Naive thymus-derived CD4-positive, alpha-beta T cell (primary cell): ENCODE measurements around the gene TIAM1. TPM values are rescaled to one million over a fixed set of nuclear protein-coding genes. Genes with fewer than 3 reads are reported as not detected.

Experiments
- ATAC-seq: fragments of 150-1000 bp; cut with Tn5 transposase; 2 replicates; pipeline ENCODE4 v1.10.0; 2021; ENCODE audit warnings: mild to moderate bottlenecking, moderate library complexity
- CTCF ChIA-PET: fragments of 350-600 bp; sonication (Branson Sonifier 250); formaldehyde crosslinking; loops from one replicate; lab custom pipeline; 2021; ENCODE audit warnings: antibody characterized with exemption; lab: Charles Lee
- POLR2A ChIA-PET: fragments of 350-600 bp; sonication (Branson Sonifier 250); formaldehyde crosslinking; loops from one replicate; lab custom pipeline; 2021; ENCODE audit warnings: antibody characterized with exemption, inconsistent platforms; lab: Charles Lee
- DNase-seq, 9 donors: peaks; one replicate each; pipeline versions ENCODE4 v3.0.0 to v3.0.0-alpha.2; 2020 to 2022; ENCODE audit warnings: mixed read lengths in 1 of 9
- H3K27ac ChIP-seq: one replicate; pipeline ENCODE4 v1.7.0; 2013; ENCODE audit warnings: mild to moderate bottlenecking, low read depth, low read length, moderate library complexity
- H3K27me3 ChIP-seq, 2 donors: one replicate each; pipeline ENCODE4 v1.7.0; 2013; ENCODE audit warnings: low read length in 2 of 2, mild to moderate bottlenecking in 2 of 2, moderate library complexity in 2 of 2; ENCODE audit not compliant: control insufficient read depth in 2 of 2, insufficient read depth in 2 of 2
- H3K36me3 ChIP-seq, 3 experiments: 1 replicate in 2 of 3; 2 replicates in 1 of 3; pipeline ENCODE4 v1.7.0; 2013; ENCODE audit warnings: low read length in 3 of 3, mild to moderate bottlenecking in 3 of 3, moderate library complexity in 1 of 3; ENCODE audit not compliant: insufficient read depth in 3 of 3, control insufficient read depth in 2 of 3
- H3K4me1 ChIP-seq, 2 donors: one replicate each; pipeline ENCODE4 v1.7.0; 2013; ENCODE audit warnings: low read length in 2 of 2, mild to moderate bottlenecking in 2 of 2, moderate library complexity in 1 of 2; ENCODE audit not compliant: control insufficient read depth in 2 of 2, insufficient read depth in 2 of 2
- H3K4me3 ChIP-seq: 2 replicates; pipeline ENCODE4 v1.7.0; 2013; ENCODE audit warnings: mild to moderate bottlenecking, low read length
- H3K9me3 ChIP-seq, 3 experiments: 1 replicate in 2 of 3; 2 replicates in 1 of 3; pipeline ENCODE4 v1.7.0; 2013; ENCODE audit warnings: low read length in 3 of 3; ENCODE audit not compliant: control insufficient read depth in 2 of 3
- H3K27ac Mint-ChIP-seq, 9 donors: one replicate each; pipeline ENCODE4 v1.8.0; 2020 to 2022; ENCODE audit warnings: mixed read lengths in 9 of 9, mild to moderate bottlenecking in 8 of 9, moderate library complexity in 5 of 9, inconsistent platforms in 2 of 9
- H3K27me3 Mint-ChIP-seq, 5 donors: one replicate each; pipeline ENCODE4 v1.8.0; 2021 to 2022; ENCODE audit warnings: mixed read lengths in 5 of 5, mild to moderate bottlenecking in 1 of 5
- H3K36me3 Mint-ChIP-seq, 5 donors: one replicate each; pipeline ENCODE4 v1.8.0; 2020 to 2022; ENCODE audit warnings: mixed read lengths in 5 of 5, mild to moderate bottlenecking in 3 of 5, inconsistent platforms in 1 of 5
- H3K4me1 Mint-ChIP-seq, 7 donors: one replicate each; pipeline ENCODE4 v1.8.0; 2020 to 2022; ENCODE audit warnings: mixed read lengths in 7 of 7, mild to moderate bottlenecking in 3 of 7, inconsistent platforms in 1 of 7
- H3K4me3 Mint-ChIP-seq, 10 donors: one replicate each; pipeline ENCODE4 v1.8.0; 2020 to 2022; ENCODE audit warnings: mild to moderate bottlenecking in 10 of 10, mixed read lengths in 10 of 10, moderate library complexity in 6 of 10, inconsistent platforms in 2 of 10
- H3K9me3 Mint-ChIP-seq, 11 donors: one replicate each; pipeline ENCODE4 v1.8.0; 2020 to 2022; ENCODE audit warnings: mixed read lengths in 11 of 11, mild to moderate bottlenecking in 4 of 11, inconsistent platforms in 1 of 11, moderate library complexity in 1 of 11
- intact Hi-C, 2 donors: fragments of 100-400 bp; cut with micrococcal nuclease; formaldehyde crosslinking; loops; one replicate each; pipeline ENCODE4 v1.15.1; 2023
- polyA plus RNA-seq, 2 donors: library from polyadenylated mRNA; unstranded; fragments of 300-500 nt; fragmentation: Illumina TruSeq; gene quantifications; one replicate each; pipeline ENCODE4 v1.2.3, GENCODE V29; 2021
- total RNA-seq, 6 experiments: library from RNA in 5 of 6; stranded (reverse) in 5 of 6; gene quantifications; 1 replicate in 5 of 6; 2 replicates in 1 of 6; pipeline ENCODE4 v1.2.3 and lab custom pipeline; 2021 to 2026

The TIAM1 gene
- total and polyA plus RNA-seq, 7 experiments from 2014 or later, result 24.8 to 103 (median 73.9) TPM

DNA sequence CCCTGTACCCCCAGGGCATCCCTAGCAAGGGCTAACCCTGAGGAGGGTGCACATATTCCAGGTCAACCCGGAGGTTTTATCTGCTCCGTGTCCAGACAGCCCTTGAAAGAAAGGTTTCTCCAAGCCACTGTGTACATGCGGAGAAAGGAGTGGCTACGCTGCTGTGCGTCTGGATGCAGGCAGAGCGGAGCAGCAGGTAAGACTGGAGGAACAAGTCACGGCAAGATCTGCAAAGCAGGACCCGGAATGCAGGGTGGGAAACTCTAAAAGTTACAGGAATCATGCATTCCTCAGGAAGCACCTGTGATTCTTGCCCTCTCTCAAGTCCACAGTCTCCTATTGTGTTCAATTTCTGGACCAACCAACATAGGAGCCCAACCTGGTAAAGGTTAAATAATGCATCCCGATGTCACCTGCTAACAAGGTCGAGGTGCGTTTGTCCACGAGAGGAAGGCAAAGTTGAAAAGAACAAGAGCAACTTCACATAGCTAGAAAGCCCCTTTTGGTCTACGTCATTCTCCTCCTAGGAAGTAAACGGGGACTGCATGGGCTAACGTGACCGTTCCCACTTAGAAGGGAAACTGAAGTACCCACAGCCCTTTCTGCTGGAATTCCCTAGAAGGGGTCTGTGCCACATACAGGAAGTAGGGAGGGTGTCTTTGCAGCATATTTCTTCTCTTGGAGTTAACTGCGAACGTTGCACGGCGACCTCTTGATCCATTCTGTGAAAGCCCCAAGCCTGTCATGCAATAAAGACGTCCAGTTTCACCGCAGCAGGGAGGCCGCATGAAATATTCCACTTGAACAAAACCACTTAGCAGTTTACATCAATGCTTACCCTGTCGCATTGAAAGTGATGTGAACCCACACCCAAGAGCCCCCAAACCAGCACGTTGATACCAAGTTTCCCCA lies 5.8 kb downstream of the TIAM1 start:
- Mint-ChIP-seq H3K27me3 (peaks cover 8 to 31% (median 26%) of the 10 kb centered on the region in 5 donors), H3K36me3 (peaks cover 0 to 60% (median 11%) of the 10 kb centered on the region in 5 donors), H3K4me3 (no peak overlapping the region), H3K27ac (no peak overlapping the region), H3K9me3 (peaks cover 0 to 3% (median 0%) of the 10 kb centered on the region in 11 donors), H3K4me1 (peaks cover 4 to 60% (median 16%) of the 10 kb centered on the region in 7 donors)
- DNase-seq, result no peak
- ChIA-PET POLR2A (no interaction called here), CTCF (no interaction called here)
- H3K9me3 ChIP-seq, result no peaks in the 10 kb centered on the region
- H3K27ac ChIP-seq, result no peak overlapping the region
- H3K36me3 ChIP-seq, result no peaks in the 10 kb centered on the region
- no peak overlapping the region for H3K4me3 ChIP-seq
- no peaks in the 10 kb centered on the region for H3K4me1 ChIP-seq
- no peak for ATAC-seq
- intact Hi-C loops, result no loop called here
- H3K27me3 ChIP-seq, result peaks cover 0 to 6% of the 10 kb centered on the region in 2 donors

DNA sequence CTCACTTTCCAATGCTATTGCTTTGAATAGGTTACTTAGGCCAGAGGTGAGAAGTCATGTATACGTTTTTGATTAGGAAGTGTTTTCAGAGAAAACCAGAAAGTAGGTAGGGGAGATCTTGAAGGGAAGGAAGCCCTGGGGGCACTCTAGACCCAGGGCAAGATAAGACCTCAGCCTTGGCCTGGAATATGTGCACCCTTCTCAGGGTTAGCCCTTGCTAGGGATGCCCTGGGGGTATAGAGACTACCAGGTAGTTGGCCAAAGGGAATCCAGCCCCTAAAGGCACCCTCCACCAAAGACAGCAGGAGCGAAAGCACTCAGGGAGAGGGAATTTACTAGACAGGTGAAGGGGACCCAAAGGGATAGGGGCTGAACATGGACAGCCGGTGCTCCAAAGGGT lies 7.0 kb downstream of the TIAM1 start:
- ChIA-PET CTCF (no interaction called here), POLR2A (no interaction called here)
- intact Hi-C loops, result no loop called here
- Histone ChIP-seq H3K4me1 (no peaks in the 10 kb centered on the region), H3K9me3 (no peaks in the 10 kb centered on the region), H3K27me3 (no peaks in the 10 kb centered on the region), H3K36me3 (no peaks in the 10 kb centered on the region), H3K27ac (no peak overlapping the region), H3K4me3 (no peak overlapping the region)
- no peak overlapping the region for H3K4me3 Mint-ChIP-seq
- DNase-seq (no peak), ATAC-seq (no peak)
- peaks cover 0 to 60% (median 11%) of the 10 kb centered on the region in 5 donors for H3K36me3 Mint-ChIP-seq
- peaks cover 2 to 19% (median 15%) of the 10 kb centered on the region in 5 donors for H3K27me3 Mint-ChIP-seq
- H3K4me1 Mint-ChIP-seq, result peaks cover 0 to 58% (median 11%) of the 10 kb centered on the region in 7 donors
- H3K9me3 Mint-ChIP-seq, result peaks cover 0 to 3% (median 0%) of the 10 kb centered on the region in 11 donors
- peak overlapping the region in 1 of 9 donors; percentile 16 for H3K27ac Mint-ChIP-seq

DNA sequence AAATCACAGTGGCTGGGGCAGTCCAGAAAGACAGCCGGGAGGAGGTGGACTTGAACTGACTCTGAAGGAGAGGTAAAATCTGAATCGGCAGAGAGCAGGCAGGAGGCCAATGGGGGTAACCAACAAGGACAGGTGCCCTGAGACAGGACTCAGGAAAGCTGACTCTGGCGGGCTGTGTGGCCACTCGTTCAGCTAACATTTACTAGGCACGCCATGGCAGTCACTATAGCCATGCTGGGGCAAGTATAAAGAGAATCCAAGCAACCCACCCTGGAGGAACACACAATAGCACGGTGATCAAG lies 7.4 kb downstream of the TIAM1 start:
- Mint-ChIP-seq H3K27ac (peak overlapping the region in 1 of 9 donors; percentile 16), H3K36me3 (peaks cover 0 to 64% (median 11%) of the 10 kb centered on the region in 5 donors), H3K4me1 (peaks cover 0 to 62% (median 11%) of the 10 kb centered on the region in 7 donors), H3K4me3 (no peak overlapping the region), H3K9me3 (peaks cover 0 to 3% (median 0%) of the 10 kb centered on the region in 11 donors), H3K27me3 (peaks cover 2 to 16% (median 11%) of the 10 kb centered on the region in 5 donors)
- H3K27me3 ChIP-seq, result no peaks in the 10 kb centered on the region
- H3K9me3 ChIP-seq, result no peaks in the 10 kb centered on the region
- CTCF ChIA-PET, result no interaction called here
- POLR2A ChIA-PET, result no interaction called here
- no peaks in the 10 kb centered on the region for H3K4me1 ChIP-seq
- DNase-seq, result no peak
- H3K4me3 ChIP-seq, result no peak overlapping the region
- H3K27ac ChIP-seq, result no peak overlapping the region
- intact Hi-C loops, result no loop called here
- ATAC-seq, result no peak
- H3K36me3 ChIP-seq, result no peaks in the 10 kb centered on the region

DNA sequence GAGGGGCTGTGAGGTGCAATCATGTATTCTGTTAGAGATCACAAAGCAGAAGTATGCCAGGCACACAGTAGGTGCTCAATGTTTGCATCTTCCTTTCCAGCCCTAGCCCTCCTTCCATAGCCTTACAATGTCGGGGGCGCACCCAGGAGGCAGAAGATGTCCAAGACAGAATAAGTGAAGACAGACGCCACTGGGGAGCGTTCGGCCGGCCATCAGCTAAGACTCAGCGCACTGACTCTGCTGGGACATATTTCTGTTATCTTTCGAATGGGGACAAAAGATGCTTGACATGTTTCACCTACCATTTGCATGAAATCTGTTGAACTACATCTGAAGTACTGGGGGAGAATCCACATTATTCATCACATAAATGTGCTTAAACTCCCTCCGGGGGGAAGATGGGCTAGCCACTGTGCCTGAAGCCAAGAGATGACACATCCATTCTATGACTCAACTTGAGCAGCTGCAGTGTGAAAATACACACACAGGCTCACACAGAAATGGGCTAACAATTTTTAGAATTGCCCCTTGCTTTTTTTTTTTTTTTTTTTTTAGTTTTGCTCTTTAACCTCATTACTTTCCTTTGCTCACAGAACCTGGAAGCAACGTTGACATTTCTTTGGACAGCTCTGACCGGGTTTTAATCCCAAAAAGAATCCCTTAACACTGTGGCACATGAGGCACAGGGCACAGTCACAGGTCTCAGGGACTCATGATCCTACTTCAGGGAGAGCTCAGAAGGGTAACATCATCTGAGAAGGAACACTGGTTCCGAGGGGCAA lies 7.9 kb downstream of the TIAM1 start:
- POLR2A ChIA-PET, result no interaction called here
- Mint-ChIP-seq H3K27me3 (peaks cover 2 to 12% (median 9%) of the 10 kb centered on the region in 5 donors), H3K27ac (peak overlapping the region in 1 of 9 donors; percentile 16), H3K36me3 (peaks cover 0 to 70% (median 11%) of the 10 kb centered on the region in 5 donors), H3K4me1 (peaks cover 0 to 60% (median 11%) of the 10 kb centered on the region in 7 donors), H3K4me3 (no peak overlapping the region), H3K9me3 (peaks cover 0 to 3% (median 0%) of the 10 kb centered on the region in 11 donors)
- Histone ChIP-seq H3K4me1 (no peaks in the 10 kb centered on the region), H3K4me3 (no peak overlapping the region), H3K9me3 (no peaks in the 10 kb centered on the region), H3K36me3 (no peaks in the 10 kb centered on the region), H3K27me3 (no peaks in the 10 kb centered on the region), H3K27ac (no peak overlapping the region)
- intact Hi-C loops, result no loop called here
- DNase-seq, result peak in 1 of 9 donors; percentile 36
- no peak for ATAC-seq
- CTCF ChIA-PET, result no interaction called here

DNA sequence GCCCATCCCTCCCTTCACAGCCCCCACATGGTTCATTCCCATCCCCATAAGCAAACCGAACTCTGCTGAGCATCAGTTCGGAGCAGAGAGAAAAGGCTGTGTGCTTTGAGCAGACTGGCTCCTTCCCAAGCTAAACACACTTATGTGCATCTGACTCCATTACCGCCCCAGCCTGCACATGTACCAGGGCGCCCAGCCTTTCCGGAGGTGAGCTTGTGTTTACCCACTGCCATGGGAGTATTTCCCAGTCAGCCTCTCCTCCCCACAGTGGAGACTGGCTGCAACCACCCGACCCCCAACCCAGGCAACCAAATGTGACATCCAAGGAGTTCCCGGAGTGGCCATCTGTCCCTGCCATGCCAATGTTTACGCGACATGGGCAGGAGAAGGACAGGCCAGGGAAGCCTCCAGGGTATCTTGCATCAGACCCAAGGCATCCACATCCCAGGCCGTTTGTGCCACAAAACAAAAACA lies 9.4 kb downstream of the TIAM1 start:
- Histone ChIP-seq H3K4me1 (no peaks in the 10 kb centered on the region), H3K27me3 (no peaks in the 10 kb centered on the region), H3K27ac (no peak overlapping the region), H3K36me3 (no peaks in the 10 kb centered on the region), H3K4me3 (no peak overlapping the region), H3K9me3 (no peaks in the 10 kb centered on the region)
- Mint-ChIP-seq H3K27ac (no peak overlapping the region), H3K4me1 (peaks cover 0 to 48% (median 4%) of the 10 kb centered on the region in 7 donors), H3K4me3 (no peak overlapping the region), H3K27me3 (peaks cover 0 to 6% (median 1%) of the 10 kb centered on the region in 5 donors), H3K9me3 (peaks cover 0 to 7% (median 5%) of the 10 kb centered on the region in 11 donors), H3K36me3 (peaks cover 0 to 71% (median 11%) of the 10 kb centered on the region in 5 donors)
- ChIA-PET CTCF (no interaction called here), POLR2A (no interaction called here)
- ATAC-seq, result no peak
- intact Hi-C loops, result no loop called here
- DNase-seq, result no peak

DNA sequence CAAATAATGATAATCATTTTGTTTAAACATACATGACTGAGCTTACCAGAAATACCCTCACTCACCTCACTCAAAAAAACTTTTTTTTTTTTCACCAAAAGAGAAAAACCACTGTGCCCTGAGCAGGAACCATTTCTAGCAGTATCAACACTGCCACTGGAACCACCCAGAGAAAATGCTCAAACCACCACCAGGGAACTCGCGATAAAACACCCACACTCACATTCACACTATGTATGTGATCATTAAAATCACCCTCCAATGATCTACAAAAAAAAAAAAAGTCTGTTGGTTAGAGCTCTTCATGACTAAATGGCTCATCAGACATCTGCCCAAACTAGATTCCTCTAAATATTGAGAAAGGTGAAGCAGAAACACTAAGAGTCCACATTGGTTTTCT lies 11.5 kb downstream of the TIAM1 start:
- no peak for ATAC-seq
- Mint-ChIP-seq H3K4me1 (peaks cover 0 to 50% (median 10%) of the 10 kb centered on the region in 7 donors), H3K36me3 (peaks cover 0 to 70% (median 7%) of the 10 kb centered on the region in 5 donors), H3K4me3 (no peak overlapping the region), H3K27me3 (peaks cover 0 to 6% (median 0%) of the 10 kb centered on the region in 5 donors), H3K9me3 (peaks cover 0 to 10% (median 3%) of the 10 kb centered on the region in 11 donors), H3K27ac (peak overlapping the region in 4 of 9 donors; percentile 20 to 58 (median 44))
- H3K27ac ChIP-seq, result no peak overlapping the region
- no peaks in the 10 kb centered on the region for H3K27me3 ChIP-seq
- no peak overlapping the region for H3K4me3 ChIP-seq
- CTCF ChIA-PET, result no interaction called here
- H3K4me1 ChIP-seq, result no peaks in the 10 kb centered on the region
- POLR2A ChIA-PET, result no interaction called here
- no peak for DNase-seq
- H3K36me3 ChIP-seq, result no peaks in the 10 kb centered on the region
- H3K9me3 ChIP-seq, result no peaks in the 10 kb centered on the region
- intact Hi-C loops, result no loop called here
